Left ventricle myocardium inferior (tissue), 1 donor: Measurements from ENCODE around the gene STIM1. TPM values are rescaled to one million over a fixed set of nuclear protein-coding genes. Genes with fewer than 3 reads are reported as not detected.

ENCODE experiments used
- DNase-seq: peaks from one replicate; pipeline ENCODE4 v3.0.0-alpha.2; 2020
- H3K27ac ChIP-seq: fragments of 200-600 bp; replicated peaks from 2 replicates; pipeline ENCODE4 v1.8.0; 2021
- H3K27me3 ChIP-seq: fragments of 200-600 bp; 2 replicates; pipeline ENCODE4 v1.8.0; 2021; ENCODE audit warnings: low read depth
- H3K36me3 ChIP-seq: fragments of 200-600 bp; 2 replicates; pipeline ENCODE4 v1.8.0; 2021
- H3K4me1 ChIP-seq: fragments of 200-600 bp; 2 replicates; pipeline ENCODE4 v1.8.0; 2021
- H3K4me3 ChIP-seq: fragments of 200-600 bp; 2 replicates; pipeline ENCODE4 v1.8.0; 2021; ENCODE audit warnings: mild to moderate bottlenecking, moderate library complexity
- H3K9me3 ChIP-seq: fragments of 200-600 bp; replicated peaks from 2 replicates; pipeline ENCODE4 v1.8.0; 2021
- CTCF ChIP-seq: fragments of 200-600 bp; IDR thresholded peaks from 2 replicates; pipeline ENCODE4 v1.8.0; 2021; ENCODE audit warnings: antibody characterized with exemption, mild to moderate bottlenecking, borderline replicate concordance
- intact Hi-C: fragments of 100-400 bp; cut with micrococcal nuclease; formaldehyde crosslinking; loops from one replicate; pipeline ENCODE4 v1.11.0; 2022
- total RNA-seq: library from RNA; stranded (reverse); fragmentation: NEBNext Ultra II Directional; extraction: Animal tissue kit (Norgen Biotek cat#: 25700); gene quantifications from one replicate; pipeline ENCODE4 v1.2.1, GENCODE V29; 2021
- donor health status: DM: no; HTN: yes; CAD: no; lungs with severe emphysema.

STIM1 gene
- total RNA-seq, 1 donor from 2014 or later = 32.0 TPM

- H3K9me3 ChIP-seq = no peaks in the 10 kb centered on the region
- no peak overlapping the region for H3K4me3 ChIP-seq
- no peak for DNase-seq
- TF ChIP-seq CTCF = no peak
- peaks cover 5% of the 10 kb centered on the region for H3K27me3 ChIP-seq
- no peak overlapping the region for H3K27ac ChIP-seq
- H3K4me1 ChIP-seq = peaks cover 39% of the 10 kb centered on the region
- intact Hi-C loops = no loop called here
- no peaks in the 10 kb centered on the region for H3K36me3 ChIP-seq
Measured at GRCh38 chr11:3985631-3986030, 130.2 kb downstream of the STIM1 start.

- peaks cover 34% of the 10 kb centered on the region for H3K4me1 ChIP-seq
- no peak overlapping the region for H3K27ac ChIP-seq
- peaks cover 5% of the 10 kb centered on the region for H3K27me3 ChIP-seq
- no peaks in the 10 kb centered on the region for H3K36me3 ChIP-seq
- H3K9me3 ChIP-seq = no peaks in the 10 kb centered on the region
- DNase-seq = no peak
- intact Hi-C loops = no loop called here
- H3K4me3 ChIP-seq = no peak overlapping the region
- TF ChIP-seq CTCF = no peak
Measured at GRCh38 chr11:3986301-3986700, 130.8 kb downstream of the STIM1 start.

- Histone ChIP-seq H3K4me3 (no peak overlapping the region), H3K4me1 (peaks cover 28% of the 10 kb centered on the region), H3K27ac (no peak overlapping the region), H3K36me3 (no peaks in the 10 kb centered on the region), H3K27me3 (peaks cover 4% of the 10 kb centered on the region), H3K9me3 (peaks cover 11% of the 10 kb centered on the region)
- TF ChIP-seq CTCF = no peak
- intact Hi-C loops = no loop called here
- DNase-seq = no peak
Measured at GRCh38 chr11:3989276-3989920, 133.9 kb downstream of the STIM1 start.

- H3K27ac ChIP-seq = no peak overlapping the region
- H3K27me3 ChIP-seq = no peaks in the 10 kb centered on the region
- H3K4me3 ChIP-seq = no peak overlapping the region
- peaks cover 23% of the 10 kb centered on the region for H3K4me1 ChIP-seq
- intact Hi-C loops = no loop called here
- no peak for DNase-seq
- peaks cover 16% of the 10 kb centered on the region for H3K9me3 ChIP-seq
- H3K36me3 ChIP-seq = no peaks in the 10 kb centered on the region
- TF ChIP-seq CTCF = no peak
Measured at GRCh38 chr11:3989921-3990290, 134.4 kb downstream of the STIM1 start.

- Histone ChIP-seq H3K27ac (no peak overlapping the region), H3K9me3 (peaks cover 17% of the 10 kb centered on the region), H3K4me3 (no peak overlapping the region), H3K36me3 (no peaks in the 10 kb centered on the region), H3K4me1 (peaks cover 18% of the 10 kb centered on the region), H3K27me3 (no peaks in the 10 kb centered on the region)
- no peak for DNase-seq
- intact Hi-C loops = no loop called here
- no peak for TF ChIP-seq CTCF
Measured at GRCh38 chr11:3990406-3990805, 134.9 kb downstream of the STIM1 start.
